NCI-H82 treated with DMSO at 0.1 percent for 48 hours (cell line): ENCODE results near the gene ZDHHC11B.
"Not testable (repeated sequence)": the region's sequence is repeated elsewhere in the genome, so short reads cannot be mapped to it uniquely, and the experiment has no call there.

Experiments used
- DNase-seq: peaks from one replicate; lab custom pipeline; 2025; ENCODE audit not compliant: unreplicated experiment; lab: John Stamatoyannopoulos, UW

ZDHHC11B gene

GRCh38 chr5:719379-719778 lies 65.2 kb downstream of the ZDHHC11B start:
- DNase-seq: not testable (repeated sequence)

GRCh38 chr5:717143-717542 lies 67.4 kb downstream of the ZDHHC11B start:
- DNase-seq: no peak

- not testable (repeated sequence) for DNase-seq
Measured at GRCh38 chr5:716740-717139, 67.8 kb downstream of the ZDHHC11B start.

GRCh38 chr5:715636-716035 lies 68.9 kb downstream of the ZDHHC11B start:
- DNase-seq: not testable (repeated sequence)

GRCh38 chr5:714215-715118 lies 70.1 kb downstream of the ZDHHC11B start:
- DNase-seq: not testable (repeated sequence)

GRCh38 chr5:713686-714085 lies 70.8 kb downstream of the ZDHHC11B start:
- DNase-seq: not testable (repeated sequence)

GRCh38 chr5:708848-709517 lies 75.5 kb downstream of the ZDHHC11B start:
- DNase-seq: not testable (repeated sequence)

- not testable (repeated sequence) for DNase-seq
Measured at GRCh38 chr5:708374-708773, 76.2 kb downstream of the ZDHHC11B start.

- DNase-seq: not testable (repeated sequence)
Measured at GRCh38 chr5:706127-706526, 78.4 kb downstream of the ZDHHC11B start.

- not testable (repeated sequence) for DNase-seq
Measured at GRCh38 chr5:696753-697702, 87.5 kb downstream of the ZDHHC11B start.

GRCh38 chr5:696191-696590 lies 88.3 kb downstream of the ZDHHC11B start:
- not testable (repeated sequence) for DNase-seq

- DNase-seq: not testable (repeated sequence)
Measured at GRCh38 chr5:695475-695874, 89.1 kb downstream of the ZDHHC11B start.

GRCh38 chr5:694042-694431 lies 90.5 kb downstream of the ZDHHC11B start:
- not testable (repeated sequence) for DNase-seq

GRCh38 chr5:693271-694041 lies 91.1 kb downstream of the ZDHHC11B start, which contains the start of gene TPPP:
TPPP (minus strand) TSS chr5:693352; CDS start chr5:678060, 15,292 bp downstream.
- DNase-seq: not testable (repeated sequence)

GRCh38 chr5:692529-693041 lies 91.9 kb downstream of the ZDHHC11B start:
- not testable (repeated sequence) for DNase-seq

GRCh38 chr5:691817-692528 lies 92.6 kb downstream of the ZDHHC11B start:
- no peak for DNase-seq

- DNase-seq: not testable (repeated sequence)
Measured at GRCh38 chr5:691049-691448, 93.5 kb downstream of the ZDHHC11B start.

- not testable (repeated sequence) for DNase-seq
Measured at GRCh38 chr5:690293-690692, 94.2 kb downstream of the ZDHHC11B start.
